Motor neuron (in vitro differentiated cells): Measurements from ENCODE around the gene IGF2. TPM values are rescaled to one million over a fixed set of nuclear protein-coding genes. Genes with fewer than 3 reads are reported as not detected.

Experiments
- ATAC-seq, 8 experiments: fragments of 200-7000 bp; cut with Tn5 transposase; replicated peaks in 6 of 8; 2 replicates each; pipeline ENCODE4 v1.8.0; 2021; ENCODE audit warnings: mild to moderate bottlenecking in 8 of 8, moderate library complexity in 8 of 8
- H3K27ac ChIP-seq, 2 donors: fragments of 250-450 bp; sonication (Bioruptor Pico); 2 replicates each; pipeline ENCODE4 v1.9.0; 2021; ENCODE audit warnings: antibody characterized with exemption in 2 of 2, mild to moderate bottlenecking in 2 of 2, moderate library complexity in 1 of 2
- H3K4me1 ChIP-seq, 2 donors: fragments of 250-450 bp; sonication (Bioruptor Pico); replicated peaks in 1 of 2; 2 replicates each; pipeline ENCODE4 v1.6.1; 2021; ENCODE audit warnings: antibody characterized with exemption in 2 of 2, mild to moderate bottlenecking in 2 of 2, moderate library complexity in 1 of 2
- H3K4me3 ChIP-seq, 5 donors: fragments of 250-450 bp; sonication (Bioruptor Pico); 2 replicates each; pipeline ENCODE4 v1.9.0; 2021; ENCODE audit warnings: antibody characterized with exemption in 5 of 5, mild to moderate bottlenecking in 5 of 5, moderate library complexity in 4 of 5
- WGBS, 10 experiments: fragments of 450-650 bp; shearing (Covaris generic); methylation state at CpG; one replicate each; pipeline ENCODE4 v1.0.0; 2022; 5-methylcytosine and 5-hydroxymethylcytosine counted together
- in situ Hi-C, 9 experiments: fragments of 400-800 bp; cut with MboI; loops; one replicate each; pipeline ENCODE4 v1.15.0; 2021; ENCODE audit warnings: low sequenced_read_pairs in 9 of 9, low pct_unique_long_range_greater_than_20kb in 2 of 9; ENCODE audit not compliant: unreplicated experiment in 9 of 9
- total RNA-seq, 8 experiments: library from RNA; unstranded; fragments of 300-600 nt; gene quantifications; 2 replicates each; pipeline versions ENCODE4 v1.2.3 to v1.2.4, GENCODE V29; 2022

Gene IGF2
- total RNA-seq, 8 experiments from 2014 or later: 0.52 to 165 (median 3.2) TPM

DNA sequence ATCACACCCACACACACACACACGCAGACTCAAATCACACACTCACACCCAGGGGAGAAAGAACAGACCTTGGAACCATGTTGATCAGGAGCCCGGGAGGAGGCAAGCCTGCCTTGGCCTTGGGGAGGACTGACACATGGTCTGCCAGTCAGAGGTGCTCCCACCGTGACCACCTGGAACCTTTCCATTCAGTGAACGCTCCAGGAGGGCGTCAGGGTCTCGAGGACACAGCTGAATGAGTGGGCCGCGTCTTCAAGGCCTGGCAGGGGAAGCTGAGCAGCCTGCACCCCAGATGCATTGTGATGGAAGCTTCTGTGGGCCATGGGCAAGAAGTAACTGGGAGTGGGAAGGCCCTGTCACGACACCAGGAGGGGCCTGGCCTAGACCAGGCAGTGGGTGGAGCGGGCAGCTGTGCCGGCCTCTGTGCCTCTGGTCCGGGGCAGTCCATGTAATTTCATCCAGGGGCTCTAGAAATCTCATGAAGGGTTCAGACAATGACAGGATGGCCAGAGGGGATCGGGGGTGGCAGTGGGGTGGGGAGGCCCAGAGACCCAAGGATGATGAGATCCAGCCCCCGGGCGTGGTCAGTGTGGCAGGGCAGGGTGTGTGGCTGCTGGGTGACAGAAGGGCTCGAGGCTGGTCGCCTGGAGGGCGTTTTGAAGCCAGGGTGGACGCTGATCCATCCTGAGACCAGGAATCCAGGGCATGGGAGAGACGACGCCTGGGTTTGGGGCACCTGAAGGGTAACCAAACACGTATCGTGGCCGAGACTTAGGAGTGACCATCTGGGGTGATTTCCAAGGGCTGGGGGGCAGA lies 53.7 kb downstream of the IGF2 start:
- WGBS, 10 experiments: 55% methylated on average over 2 of the region's 24 CpGs; no CpG with 5 or more reads in 9 of the 10 experiments

DNA sequence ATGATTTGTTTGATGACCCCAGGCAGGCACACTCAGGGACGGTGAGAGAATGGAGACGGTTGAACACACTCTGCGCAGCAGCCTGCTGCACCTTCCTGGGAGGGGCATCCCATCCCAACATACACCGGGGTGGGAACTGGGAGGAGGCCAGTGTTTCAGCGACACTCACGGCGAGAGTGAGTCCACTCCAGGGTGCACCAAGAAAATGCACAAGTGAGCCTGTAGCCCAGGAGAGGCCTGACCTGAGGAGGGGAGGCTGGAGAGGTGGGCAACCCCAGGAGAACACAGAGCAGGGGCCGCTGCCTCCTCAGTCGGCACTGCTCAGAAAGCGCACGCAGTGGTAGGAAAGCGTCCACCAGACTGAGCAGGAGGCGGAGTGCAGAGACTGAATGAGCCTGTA lies 54.5 kb downstream of the IGF2 start:
- ATAC-seq: no peak
- 73 to 100% (median 91%) methylated on average over 1 to 9 of the region's 13 CpGs; no CpG with 5 or more reads in 3 of the 10 experiments for WGBS, 10 experiments
- H3K4me1 ChIP-seq: no peaks in the 10 kb centered on the region
- in situ Hi-C loops: no loop called here
- H3K4me3 ChIP-seq: no peak overlapping the region
- no peak overlapping the region for H3K27ac ChIP-seq

More for the DNA sequence above, 53.7 kb downstream of the IGF2 start:
- ATAC-seq: no peak
- H3K27ac ChIP-seq: no peak overlapping the region
- in situ Hi-C loops: no loop called here
- no peak overlapping the region for H3K4me3 ChIP-seq
- no peaks in the 10 kb centered on the region for H3K4me1 ChIP-seq

Other genes starting within 250 kb of the IGF2 start
- 1 to 10 TPM in 1 of 8 experiments, under 1 TPM in 5, not detected in 2; 0.13 to 1.1 (median 0.25) TPM for gene PRR33, start 247.5 kb downstream of the IGF2 start, total RNA-seq
- gene TNNT3, start 219.7 kb downstream of the IGF2 start, total RNA-seq: 10 to 100 TPM in 2 of 8 experiments, 1 to 10 TPM in 1, under 1 TPM in 2, not detected in 3; 0.11 to 25.9 (median 3.6) TPM
- 10 to 100 TPM in 6 of 8 experiments, 1 to 10 TPM in 2; 7.1 to 91.9 (median 23.2) TPM for gene MRPL23, start 192.1 kb downstream of the IGF2 start, total RNA-seq
- gene H19, start 141.5 kb downstream of the IGF2 start, total RNA-seq: 100 to 1,000 TPM in 2 of 8 experiments, 10 to 100 TPM in 4, 1 to 10 TPM in 2; 4.3 to 583 (median 16.5) TPM
- not detected for gene INS, start 21.8 kb upstream of the IGF2 start, total RNA-seq
- gene TH, start 32.4 kb upstream of the IGF2 start, total RNA-seq: 1 to 10 TPM in 2 of 8 experiments, under 1 TPM in 5, not detected in 1; 0.50 to 2.2 (median 0.60) TPM
- under 1 TPM in 5 of 8 experiments, not detected in 3; 0.11 to 0.76 (median 0.45) TPM for gene ASCL2, start 131.2 kb upstream of the IGF2 start, total RNA-seq
- gene C11orf21, start 162.5 kb upstream of the IGF2 start, total RNA-seq: 1 to 10 TPM in 1 of 8 experiments, under 1 TPM in 5, not detected in 2; 0.08 to 1.8 (median 0.38) TPM
- gene TSPAN32, start 162.6 kb upstream of the IGF2 start, total RNA-seq: 1 to 10 TPM in 2 of 8 experiments, under 1 TPM in 6; 0.05 to 1.2 (median 0.53) TPM
- gene CD81, start 237.9 kb upstream of the IGF2 start, total RNA-seq: 100 to 1,000 TPM in 4 of 8 experiments, 10 to 100 TPM in 4; 44.8 to 383 (median 165) TPM